NCI-H2171 treated with DMSO at 0.1 percent for 48 hours (cell line): ENCODE data around the gene ASS1.

ENCODE experiments used
- DNase-seq: peaks from one replicate; lab custom pipeline; 2025; lab: John Stamatoyannopoulos, UW

ASS1 gene

GRCh38 chr9:130418776-130419175, 26.0 kb upstream of the ASS1 start:
- no peak for DNase-seq

DNA sequence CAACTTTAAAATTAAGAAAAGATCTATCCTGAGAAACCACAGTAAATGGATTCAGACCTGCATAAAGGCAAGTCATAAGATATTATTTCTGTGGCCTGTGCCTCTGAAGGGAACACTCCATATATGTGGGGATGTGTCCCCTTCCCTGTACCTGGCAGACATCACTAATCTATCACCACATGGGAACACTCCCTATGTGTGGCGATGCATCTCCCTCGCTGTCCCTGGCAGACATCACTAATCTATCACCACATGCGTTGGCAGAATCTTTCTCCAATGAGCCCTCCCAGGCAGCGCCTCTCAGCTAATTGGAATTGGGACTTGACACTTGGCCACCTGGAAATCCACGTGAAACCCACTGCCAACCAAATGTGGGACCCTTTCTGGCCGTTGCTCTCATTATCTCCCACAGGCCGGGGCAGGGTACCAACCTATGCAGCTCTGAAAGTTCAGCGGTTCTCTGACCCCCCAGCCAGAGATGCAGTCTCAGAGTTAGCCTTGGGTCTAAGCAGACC, 25.2 kb upstream of the ASS1 start:
- no peak for DNase-seq

GRCh38 chr9:130421154-130421801, 23.5 kb upstream of the ASS1 start:
- no peak for DNase-seq

DNA sequence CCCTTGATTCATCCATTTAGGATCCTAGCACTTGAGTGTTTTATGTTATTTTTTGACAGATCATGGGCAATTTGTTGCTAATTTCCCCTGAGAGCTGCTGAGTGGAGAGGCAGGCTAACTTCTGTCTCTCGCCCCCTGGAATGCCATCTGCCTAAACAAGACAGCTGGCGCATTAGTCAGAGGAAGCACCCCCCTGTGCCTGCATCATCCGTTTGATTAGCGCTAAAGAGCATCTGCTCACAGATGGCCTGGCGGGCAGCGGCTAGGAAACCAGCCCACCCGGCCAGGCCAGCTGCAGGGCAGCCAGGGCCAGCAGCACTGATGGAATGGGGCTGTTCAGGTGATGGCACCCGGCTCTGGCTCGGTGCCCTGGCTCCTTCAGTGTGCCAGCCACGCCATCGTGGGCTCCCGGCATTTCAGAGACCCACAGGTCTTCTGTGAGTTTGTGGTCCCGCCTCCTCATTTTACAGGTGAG, 22.9 kb upstream of the ASS1 start:
- peak; percentile 99 for DNase-seq

DNA sequence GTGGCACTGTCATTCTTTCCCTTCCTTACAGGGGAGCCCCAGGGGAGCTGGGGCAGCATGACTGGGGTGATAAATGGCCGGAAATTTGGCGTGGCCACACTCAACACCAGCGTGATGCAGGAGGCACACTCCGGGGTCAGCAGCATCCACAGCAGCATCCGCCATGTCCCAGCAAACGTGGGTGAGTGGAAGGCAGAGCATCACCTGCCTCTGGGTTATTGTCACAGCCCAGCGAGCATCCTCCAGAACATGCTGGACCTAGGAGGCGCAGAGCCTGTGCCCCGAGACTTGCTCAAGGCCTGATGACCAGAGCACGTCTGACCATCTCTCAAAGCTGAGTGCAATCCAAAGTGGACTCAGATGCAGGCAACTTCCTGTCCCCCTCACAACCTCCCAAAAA, 22.2 kb upstream of the ASS1 start:
- DNase-seq, result no peak

DNA sequence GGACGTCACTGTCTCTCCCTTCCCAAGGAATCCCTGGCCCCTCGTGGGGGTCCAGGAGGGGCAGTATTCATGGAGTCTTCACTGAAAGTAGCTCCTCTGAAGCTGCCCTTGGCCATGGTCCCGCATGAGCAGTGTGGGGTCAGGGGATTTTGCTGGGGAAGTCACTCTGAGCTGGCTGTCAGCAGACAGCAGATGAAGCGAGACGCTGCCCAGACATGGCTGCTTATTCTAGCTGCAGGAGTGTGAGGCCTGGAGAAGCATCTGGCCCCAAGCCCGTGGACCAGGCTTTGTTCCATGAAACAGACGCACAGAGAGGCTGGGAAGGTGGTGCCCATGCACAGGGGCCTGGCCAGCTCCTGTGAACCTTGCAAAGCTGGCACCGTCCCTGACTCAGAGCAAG, 21.5 kb upstream of the ASS1 start:
- DNase-seq, result no peak

GRCh38 chr9:130424595-130425454, 19.9 kb upstream of the ASS1 start:
- DNase-seq, result no peak

DNA sequence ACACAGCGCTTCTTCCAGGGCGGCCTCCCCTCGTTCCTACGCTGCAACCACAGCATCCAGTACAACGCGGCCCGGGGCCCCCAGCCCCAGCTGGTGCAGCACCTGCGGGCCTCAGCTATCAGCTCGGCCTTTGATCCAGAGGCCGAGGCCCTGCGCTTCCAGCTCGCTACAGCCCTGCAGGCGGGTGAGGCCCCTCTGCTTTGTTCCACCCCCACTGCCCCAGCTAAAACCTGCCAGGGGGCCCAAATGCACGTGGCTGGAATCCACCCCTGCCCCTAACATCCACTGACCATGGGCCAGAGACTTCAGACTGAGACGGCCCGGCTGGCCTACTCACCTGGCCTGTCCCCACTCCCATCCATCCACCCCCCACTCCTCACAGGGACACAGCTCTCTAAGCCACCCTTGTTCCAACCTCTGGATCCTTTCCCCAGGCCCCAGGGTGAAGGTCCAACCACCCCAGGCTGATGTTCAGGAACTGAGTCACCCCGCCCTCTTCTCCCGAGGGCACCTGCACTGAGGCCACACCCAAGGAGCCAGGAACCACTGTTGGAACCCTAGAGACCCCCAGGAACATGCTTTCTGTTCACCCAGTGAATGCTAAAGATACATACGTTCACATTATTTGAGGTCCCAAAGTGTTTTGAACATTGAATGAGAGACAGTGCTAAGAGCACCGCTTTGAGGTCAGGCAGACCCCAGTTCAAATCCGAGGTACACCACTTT, 18.9 kb upstream of the ASS1 start:
- DNase-seq, result no peak

- DNase-seq, result no peak
Observed at GRCh38 chr9:130426467-130426773, 18.3 kb upstream of the ASS1 start.

DNA sequence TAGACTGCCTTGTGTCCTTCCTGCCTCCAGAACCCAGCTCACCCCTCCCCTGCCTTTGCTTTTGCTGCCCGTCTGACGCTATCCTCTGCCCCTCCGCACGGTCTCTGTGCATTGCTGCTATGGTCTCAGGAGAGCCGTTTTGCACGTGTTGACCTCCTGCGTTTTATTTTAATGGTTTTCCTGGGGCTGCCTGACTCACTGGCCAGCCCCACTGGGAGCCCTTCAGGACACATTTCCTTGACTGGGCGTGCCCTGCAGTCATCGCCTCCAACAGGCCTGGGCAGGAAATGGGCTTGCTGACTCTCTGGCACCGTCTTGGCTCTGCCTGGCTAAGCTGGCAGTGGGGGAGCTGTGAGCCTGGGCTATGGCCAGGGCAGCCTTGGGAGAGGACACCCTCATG, 17.9 kb upstream of the ASS1 start:
- no peak for DNase-seq

DNA sequence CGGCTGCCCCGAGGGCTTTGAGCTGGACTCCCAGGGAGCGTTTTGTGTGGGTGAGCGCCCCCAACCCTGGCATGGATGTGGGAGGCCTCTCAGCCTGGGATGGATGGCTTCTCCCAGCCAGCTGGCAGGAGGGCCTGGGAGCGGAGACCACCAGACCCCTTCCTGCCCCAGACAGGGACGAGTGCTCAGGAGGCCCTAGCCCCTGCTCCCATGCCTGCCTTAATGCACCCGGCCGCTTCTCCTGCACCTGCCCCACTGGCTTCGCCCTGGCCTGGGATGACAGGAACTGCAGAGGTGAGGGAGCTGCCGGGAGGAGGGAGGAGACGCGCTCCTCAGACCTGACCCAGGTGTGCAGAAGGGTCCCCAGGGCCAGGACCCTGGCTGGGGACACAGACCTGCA, 17.4 kb upstream of the ASS1 start:
- DNase-seq, result no peak

- no peak for DNase-seq
Observed at GRCh38 chr9:130428086-130428665, 16.6 kb upstream of the ASS1 start.

DNA sequence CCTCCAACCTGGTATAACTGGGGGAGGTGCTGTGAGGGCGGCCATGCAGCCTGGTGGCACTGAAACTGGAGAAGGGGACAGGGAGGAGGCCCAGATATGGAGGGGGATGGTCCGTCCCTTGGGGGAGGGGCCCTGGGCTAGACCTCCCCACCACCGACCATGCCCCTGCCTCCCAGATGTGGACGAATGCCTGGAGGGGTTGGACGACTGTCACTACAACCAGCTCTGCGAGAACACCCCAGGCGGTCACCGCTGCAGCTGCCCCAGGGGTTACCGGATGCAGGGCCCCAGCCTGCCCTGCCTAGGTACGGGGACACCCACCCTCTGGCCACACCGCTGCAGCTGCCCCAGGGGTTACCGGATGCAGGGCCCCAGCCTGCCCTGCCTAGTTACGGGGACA, 15.4 kb upstream of the ASS1 start:
- DNase-seq, result no peak

DNA sequence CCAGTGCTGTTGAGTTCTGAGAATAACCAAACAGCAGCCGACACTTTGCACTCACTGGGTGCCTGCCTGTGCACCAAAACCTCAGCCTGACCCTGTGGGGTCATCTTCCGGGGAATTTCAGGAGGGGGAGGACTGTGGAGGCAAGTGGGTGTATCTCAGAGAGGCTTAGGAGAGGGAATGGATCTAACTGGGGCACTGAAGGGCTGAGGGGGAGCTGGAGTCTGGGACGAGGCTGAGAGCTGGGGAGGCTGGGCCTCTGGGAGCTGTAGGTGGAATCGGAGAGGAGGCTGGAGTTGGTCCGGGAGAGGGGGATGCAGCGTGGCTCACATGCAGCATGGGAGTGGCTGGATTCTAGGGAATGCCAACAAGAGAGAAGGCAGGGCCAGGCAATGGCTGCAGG, 14.9 kb upstream of the ASS1 start:
- no peak for DNase-seq

GRCh38 chr9:130430232-130430631, 14.5 kb upstream of the ASS1 start:
- DNase-seq, result no peak

GRCh38 chr9:130430734-130431535, 13.8 kb upstream of the ASS1 start:
- peak; percentile 44 for DNase-seq

GRCh38 chr9:130431536-130432303, 13.0 kb upstream of the ASS1 start:
- no peak for DNase-seq

DNA sequence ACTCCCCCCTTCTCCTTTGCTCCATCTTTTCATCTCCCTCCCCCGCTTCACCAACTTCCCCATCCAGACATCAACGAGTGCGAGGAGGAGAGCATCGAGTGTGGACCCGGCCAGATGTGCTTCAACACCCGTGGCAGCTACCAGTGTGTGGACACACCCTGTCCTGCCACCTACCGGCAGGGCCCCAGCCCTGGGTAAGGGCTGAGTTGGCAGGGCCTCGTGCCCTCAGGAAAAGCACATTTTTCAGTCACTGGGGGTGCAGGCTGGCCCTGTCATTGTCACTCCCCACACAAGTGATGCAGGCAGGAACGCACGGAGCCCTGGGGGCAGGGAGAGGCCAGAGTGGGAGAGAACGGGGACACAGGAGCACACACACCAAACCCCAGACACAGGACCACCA, 12.4 kb upstream of the ASS1 start:
- no peak for DNase-seq

DNA sequence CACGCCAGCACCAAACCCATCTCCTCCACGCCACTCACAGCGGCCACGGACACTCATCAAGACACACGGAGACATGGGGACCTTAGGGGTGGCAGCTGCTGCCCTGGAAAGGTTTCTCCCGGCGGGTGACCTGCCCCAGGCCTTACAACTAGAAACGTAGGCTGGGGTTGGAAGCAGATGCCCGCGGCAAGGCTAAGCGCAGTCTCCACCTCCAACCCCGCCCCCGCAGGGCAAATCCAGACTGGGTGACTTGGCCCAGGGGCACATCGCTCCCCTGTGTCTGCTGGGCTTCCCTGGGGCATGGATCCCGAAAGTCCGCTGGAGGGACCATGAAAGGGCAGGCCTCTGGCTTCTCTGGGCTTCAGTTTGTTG, 12.0 kb upstream of the ASS1 start:
- DNase-seq, result no peak

DNA sequence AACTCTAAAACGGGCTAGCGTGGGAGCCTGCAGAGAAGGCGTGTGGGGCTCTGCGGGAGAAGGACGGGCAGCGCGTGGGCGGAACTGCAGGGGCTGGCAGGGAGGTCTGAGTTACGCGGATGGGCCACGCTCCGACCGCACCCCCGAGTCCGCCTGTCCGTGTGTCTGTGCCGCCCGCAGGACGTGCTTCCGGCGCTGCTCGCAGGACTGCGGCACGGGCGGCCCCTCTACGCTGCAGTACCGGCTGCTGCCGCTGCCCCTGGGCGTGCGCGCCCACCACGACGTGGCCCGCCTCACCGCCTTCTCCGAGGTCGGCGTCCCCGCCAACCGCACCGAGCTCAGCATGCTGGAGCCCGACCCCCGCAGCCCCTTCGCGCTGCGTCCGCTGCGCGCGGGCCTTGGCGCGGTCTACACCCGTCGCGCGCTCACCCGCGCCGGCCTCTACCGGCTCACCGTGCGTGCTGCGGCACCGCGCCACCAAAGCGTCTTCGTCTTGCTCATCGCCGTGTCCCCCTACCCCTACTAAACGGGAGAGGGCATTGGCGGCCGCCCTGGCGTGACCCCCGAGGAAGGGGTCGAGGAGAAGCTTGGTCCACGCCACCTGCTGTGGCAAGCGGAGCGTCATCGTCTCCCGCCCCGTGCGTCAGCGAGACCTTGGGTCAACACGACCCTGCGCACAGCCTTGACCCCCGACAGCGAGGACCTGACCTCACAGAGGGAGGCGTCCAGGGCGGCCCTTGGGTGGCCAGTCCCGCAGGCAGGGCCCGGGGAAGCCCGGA, 11.4 kb upstream of the ASS1 start:
- DNase-seq, result peak; percentile 71
